Stimulated activated CD8-positive, alpha-beta memory T cell treated with anti-CD3 and anti-CD28 coated beads, Interleukin-12 subunit alpha, Interleukin-12 subunit beta, amount 100 ng/mL, for 1 hour (primary cell): Measurements from ENCODE around the gene DPP8.

Experiments
- DNase-seq: peaks from one replicate; pipeline ENCODE4 v3.0.0-alpha.2; 2020; ENCODE audit warnings: low read depth

DPP8 gene

DNA sequence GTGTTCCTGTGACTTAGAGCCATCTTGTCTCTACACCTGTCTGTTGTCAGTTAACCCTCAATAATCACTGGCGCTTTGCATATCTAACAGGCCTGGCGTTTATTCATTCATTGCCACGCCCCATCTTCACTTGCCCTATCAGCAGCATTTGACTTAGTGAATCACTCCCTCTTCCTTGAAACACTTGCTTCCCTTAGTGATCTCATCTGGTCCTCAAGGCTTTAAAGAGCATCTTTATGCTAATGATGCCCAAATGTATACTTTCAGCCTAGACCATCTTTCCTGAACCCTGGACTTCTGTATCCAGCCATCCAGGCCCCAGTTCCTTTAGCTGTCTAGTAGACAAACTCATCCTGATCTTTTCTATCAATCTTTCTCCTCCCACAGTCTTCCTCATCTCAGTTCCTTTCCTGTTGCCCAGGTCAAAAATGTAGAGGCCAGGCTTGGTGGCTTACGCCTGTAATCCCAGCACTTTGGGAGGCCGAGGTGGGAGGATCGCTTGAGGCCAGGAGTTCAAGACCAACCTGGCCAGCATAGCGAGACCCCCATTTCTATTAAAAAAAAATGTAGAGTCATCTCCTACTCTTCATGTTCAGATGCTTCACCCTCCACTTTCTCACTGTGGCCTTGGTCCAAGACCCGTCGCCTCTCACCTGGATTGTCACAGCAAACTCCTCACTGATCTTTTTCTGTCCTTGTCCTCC, 93.4 kb downstream of the DPP8 start:
- DNase-seq, result no peak

DNA sequence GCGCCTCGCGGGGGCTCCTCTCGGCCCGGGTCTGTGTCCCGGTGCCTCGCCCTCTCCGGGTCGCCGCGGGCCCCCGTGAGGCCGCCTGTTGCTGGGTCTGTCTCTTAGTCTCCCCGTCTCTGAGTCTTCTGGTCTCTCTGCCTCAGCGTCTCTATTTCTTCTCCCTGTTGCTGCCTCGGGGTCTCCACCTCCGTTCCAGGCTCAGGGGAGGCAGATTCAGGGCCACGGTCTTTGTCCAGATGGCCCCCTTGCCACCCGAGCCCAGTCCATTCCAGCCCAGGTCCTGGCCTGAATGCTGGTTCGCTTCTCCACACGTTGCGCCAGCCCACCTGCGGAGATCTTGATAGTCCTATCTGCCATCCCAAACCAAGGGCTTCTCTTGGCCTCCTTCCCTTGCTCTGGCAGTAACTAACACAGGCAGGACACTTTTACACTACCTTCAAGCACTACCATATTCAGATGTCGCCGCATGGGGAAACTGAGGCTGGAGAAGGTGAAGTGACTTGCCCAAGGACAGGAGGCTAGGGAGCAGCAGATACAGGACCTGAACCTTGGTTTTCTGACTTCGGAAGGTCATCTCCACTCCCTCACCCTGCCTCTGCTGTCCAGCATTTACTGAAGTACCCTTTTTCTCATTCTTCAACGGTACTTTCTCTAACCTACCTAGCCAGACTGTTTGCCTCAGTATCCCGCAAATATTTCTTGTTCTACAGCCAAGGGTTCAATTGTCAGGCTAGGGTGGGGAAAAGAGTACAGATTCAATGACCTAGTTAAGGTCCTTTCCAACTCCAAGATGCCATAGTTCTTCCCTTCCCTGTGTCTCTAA, 94.1 kb downstream of the DPP8 start:
- DNase-seq, result no peak

DNA sequence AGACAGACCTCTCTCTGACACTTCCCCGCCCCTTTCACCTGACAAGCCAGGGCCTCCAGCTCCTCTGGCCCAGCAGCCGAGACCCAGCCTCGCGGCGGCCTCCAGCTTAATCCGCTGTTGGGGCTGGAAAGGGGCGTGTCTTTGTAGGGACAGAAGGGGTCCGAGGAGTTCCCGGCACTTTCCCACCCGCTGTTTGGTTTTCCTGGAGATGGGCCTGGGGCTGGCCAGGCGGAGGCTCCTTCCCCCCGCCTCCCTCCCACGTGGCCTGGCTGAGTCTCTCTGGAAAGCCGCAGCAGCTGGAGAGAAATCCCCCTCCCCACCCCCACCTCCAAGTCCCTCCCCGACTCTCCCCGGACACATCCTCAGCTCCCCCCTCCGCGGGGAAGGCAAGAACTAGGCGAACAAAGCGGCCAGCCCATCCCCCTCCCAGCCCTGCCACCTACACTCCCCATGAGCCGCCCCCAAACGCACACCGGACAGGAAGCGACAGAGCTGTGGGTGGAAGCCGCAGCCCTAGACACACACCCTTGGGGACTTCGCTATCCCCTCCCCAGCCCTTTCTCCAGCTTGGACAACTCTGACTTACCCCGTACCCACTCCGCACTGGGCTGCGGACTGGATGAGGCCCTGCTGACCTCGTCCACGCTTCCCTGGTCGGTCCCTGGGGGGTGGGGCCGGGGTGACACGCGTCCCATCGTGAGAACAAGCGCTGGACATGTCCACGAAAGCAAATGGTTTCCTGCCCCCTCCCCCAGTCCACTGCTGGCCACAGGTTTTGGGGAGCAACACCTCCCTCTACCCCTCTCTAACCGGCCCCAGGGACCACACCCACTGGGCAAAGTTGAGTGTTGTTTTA, 95.9 kb downstream of the DPP8 start:
- no peak for DNase-seq

DNA sequence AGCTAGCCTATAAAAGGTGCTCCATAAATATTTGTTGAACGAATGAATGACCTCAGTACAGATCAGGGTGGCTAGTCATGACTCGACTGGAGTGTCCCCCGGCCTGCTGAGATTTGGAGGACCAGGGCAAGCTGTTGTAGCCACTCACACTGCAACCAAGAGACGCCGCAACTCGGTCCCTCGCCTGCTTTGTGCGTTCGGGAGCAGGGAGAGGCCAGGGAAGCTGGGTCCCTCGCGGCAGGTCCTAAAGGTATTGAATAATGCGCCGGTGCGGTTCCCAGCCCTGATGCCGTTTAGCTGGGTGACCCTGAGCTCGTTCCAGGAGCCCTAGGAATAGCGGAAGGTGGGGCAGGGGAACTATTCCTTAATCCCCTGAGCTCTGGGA, 96.5 kb downstream of the DPP8 start:
- no peak for DNase-seq

DNA sequence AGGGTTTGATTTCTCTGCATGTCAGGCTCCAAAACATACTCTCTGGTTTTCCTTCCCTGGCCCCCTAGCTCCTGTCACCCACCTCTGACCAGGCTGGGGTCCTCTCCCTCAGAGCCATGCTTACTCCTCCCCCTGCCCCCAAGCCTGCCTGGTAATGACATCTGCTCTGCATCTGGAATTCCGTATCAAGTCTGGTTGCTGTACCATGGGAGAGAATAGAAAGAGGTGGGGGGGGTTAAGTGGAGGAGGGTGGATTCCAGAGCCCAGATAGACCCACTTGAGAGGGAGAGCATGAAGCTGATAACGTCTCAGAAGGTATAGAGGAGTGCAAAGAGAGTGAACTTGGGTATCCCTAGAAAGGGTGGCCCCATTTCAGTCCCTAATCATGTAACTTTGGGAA, 98.9 kb downstream of the DPP8 start:
- no peak for DNase-seq

DNA sequence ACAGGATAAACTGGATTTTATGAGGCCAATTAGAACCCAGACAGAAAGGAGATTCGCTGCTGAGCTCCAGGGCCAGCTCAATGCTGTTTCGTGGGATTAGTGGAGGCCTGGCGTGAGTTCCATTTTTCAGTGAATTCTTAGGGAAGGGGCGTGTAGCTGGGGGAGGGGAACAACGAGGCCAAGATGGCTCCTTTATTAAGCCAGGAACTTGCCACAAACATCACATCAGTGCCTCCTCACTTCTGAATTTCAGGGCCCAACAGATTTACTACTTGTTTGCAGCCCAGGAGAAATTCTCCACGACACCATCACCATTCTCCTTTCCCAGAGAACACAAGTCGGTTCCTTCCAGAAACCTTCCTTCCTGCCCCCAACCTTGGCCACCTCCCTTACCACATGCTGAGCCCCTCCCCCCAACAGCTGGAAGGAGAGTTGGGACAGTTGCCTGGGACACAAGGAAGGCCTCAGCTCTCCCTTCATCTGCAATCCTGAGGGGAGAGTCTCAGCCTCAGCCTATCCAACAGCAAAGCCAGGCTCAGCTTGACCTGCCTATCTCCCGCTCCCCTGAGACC, 100.6 kb downstream of the DPP8 start:
- DNase-seq, result no peak

DNA sequence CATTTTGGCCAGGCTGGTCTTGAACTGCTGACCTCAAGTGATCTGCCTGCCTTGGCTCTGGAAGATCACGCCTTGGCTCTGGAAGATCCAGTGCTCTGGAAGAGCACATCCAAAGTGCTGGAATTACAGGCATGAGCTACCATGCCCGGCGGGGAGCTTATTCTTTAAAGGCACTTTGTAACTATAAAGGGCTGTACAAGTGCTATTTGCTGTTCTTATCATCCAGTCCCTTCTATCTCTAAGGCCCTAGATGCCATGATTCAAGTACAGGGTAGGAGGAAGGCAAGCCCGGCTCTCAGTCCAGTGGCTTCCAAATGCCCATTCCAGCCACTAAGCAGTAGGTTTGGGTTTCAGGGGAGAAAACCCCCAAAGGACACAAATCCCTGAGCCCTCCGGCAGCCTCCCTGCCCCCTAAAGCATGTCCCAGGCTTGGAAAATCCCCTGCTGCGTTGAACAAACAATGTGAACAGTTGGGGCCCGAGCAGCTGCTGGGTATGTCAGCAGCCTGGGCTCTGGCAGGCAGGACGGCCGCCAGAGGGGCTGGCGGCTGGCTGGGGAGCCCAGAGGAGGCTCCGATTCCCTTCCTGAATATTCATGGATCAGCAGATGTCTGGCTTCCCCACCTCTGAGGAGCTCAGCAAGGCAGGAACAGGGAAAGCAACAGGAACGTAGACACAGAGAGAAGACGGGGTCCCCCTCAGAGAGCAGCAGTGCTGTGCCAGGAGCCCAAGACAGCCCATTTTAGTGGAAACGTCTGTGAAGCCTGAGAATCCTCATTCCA, 102.5 kb downstream of the DPP8 start:
- no peak for DNase-seq

DNA sequence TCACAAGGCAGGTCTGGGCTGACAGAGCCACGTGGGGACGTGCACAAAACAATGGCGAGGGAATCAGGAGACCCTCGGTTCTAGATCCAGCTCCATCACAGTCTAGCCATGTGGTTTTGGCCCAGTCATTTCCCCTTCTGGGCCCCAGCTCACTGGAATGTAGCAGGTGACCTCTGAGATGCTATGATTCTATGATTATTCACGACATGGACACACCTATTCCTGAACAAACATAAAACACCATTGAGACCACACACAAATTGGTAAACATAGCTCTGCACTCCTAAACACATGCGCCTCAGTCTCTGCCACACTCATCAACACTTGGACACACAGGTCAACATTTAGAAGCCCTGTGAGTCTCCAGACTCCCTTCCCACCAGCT, 103.7 kb downstream of the DPP8 start:
- DNase-seq, result no peak

DNA sequence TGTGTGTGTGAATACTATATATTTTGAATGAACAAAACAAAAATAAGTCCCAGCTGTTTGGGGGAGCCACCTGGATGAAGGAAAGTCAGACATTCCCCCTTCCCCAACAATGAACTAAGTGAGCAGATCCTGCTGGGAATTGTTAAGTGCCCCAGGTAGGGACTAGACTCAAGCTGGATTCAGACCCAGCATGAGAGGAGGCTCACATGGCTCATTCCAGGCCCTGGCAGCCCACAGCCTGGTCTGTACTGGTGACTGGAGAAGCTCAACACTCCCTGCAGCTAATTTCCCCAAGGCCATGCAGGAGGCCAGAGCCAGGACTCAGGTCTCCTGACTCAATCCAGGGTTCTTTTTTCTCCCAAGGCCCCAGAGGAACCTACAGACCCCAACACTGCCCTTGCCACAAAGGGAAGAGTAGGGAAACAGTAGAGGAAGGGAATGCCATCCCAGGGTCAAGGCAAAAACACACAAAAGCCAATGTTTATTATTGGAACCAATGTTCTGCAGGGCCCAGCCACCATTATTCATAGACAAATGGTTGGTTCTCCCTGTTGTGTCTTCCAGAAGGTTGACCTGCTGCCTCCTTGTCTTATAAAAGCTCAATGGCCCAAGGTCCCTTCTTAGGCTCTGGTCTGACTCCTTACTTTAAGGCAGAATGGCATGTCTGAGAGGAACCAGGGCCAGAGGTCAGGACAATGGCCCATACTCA, 104.3 kb downstream of the DPP8 start:
- DNase-seq, result no peak

DNA sequence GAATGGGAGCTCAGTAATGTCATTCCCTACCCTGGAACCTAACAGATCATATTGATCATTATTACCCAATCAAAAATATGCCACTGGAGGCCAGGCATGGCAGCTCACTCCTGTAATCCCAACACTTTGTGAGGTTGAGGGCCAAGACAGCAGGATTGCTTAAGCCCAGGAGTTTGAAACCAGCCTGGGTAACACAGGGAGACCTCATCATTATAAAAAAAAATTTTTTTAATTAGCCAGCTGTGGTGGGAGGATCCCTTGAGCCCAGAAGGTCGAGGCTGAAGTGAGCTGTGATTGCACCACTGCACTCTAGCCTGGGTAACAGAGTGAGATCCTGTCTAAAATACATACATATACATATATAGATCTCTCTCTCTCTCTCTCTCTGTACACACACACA, 104.9 kb downstream of the DPP8 start:
- no peak for DNase-seq

DNA sequence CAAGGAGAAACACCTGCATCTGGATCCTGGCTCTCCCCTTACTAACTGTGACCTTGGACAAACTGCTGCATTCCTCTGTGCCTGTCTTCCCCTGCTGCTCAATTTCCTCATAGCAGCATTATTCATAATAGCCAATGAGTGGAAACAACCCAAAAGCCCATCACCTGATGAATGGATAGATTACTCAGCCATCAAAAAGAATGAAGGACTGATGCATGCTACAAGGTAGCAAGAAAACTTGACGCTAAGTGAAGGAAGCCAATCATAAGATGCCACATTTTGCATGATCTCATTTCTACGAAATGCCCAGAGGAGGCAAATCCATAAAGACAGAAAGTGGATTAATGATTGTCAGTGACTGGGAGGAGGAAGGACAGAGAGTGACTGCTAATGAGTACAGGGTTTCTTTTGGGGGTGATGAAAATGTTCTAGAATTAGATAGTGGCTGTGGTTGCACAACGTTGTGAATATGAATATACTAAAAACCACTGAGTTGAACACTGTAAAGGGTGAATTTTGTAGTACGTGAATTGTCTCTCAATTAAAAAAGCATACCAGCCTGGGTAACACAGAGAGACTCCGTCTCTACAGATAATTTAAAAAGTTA, 105.9 kb downstream of the DPP8 start:
- DNase-seq, result no peak

DNA sequence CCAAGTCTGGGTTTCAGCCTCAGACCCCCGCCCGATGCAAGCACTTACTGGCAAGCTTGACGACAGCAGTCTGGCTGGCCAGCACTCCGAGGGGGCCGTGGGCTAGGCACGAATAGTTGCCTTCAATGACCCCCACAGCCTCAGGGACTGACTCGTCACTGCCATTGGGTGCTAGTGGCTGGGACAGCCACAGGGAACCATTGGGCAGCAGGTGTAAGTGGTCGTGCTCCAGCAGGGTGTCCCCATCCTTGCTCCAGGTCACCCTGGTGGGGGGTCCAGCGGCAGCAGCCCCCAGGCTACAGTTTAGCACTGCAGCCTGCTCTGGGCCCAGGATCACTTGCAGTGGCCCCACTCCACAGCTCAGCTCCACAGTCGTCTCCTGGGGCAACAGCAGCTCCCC, 106.5 kb downstream of the DPP8 start:
- no peak for DNase-seq

DNA sequence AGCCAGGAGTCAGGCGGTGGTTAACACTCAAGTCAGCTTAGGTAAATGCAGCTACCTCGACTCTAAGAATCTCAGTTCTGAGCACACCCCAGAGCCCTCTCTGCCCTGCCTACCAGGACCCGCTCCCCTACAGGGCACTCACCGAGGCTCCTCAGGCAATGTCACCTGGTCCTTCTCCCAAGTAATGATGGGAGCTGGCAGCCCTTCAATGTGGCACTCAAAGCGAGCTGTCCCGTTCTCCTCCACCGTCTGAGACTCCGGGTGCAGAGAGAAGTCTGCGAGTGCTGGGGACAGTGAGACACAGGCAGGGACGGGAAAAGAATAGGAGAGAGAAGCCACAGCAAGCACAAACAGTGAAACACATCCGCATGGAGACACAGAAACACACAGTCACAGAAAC, 107.5 kb downstream of the DPP8 start:
- DNase-seq, result no peak

DNA sequence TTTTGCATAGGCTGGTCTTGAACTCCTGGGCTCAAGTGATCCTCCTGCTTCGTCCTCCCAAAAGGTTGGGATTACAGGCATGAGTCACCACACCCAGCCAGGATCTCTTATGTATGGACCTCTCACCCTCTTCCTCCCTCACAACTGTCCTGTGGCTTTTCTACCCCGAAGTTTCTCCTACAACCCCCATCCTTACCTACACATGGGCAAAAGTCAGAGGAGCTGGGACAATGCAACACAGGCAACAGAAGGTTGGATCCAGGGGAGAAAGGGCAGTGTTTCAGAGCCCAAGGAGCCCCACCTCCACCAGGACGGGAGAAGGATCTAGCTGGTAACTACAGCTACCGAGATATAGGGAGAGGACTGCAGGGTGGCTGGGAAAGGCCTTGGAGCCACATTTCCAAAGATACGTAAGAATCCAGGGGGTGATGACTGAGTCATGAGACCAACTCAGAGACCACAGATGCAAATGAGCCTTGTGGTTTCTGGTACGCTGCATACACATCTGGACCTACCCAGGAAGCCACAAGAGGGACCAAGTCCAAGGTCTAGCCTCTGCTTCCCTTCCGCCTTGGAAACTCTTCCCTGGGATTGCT, 108.4 kb downstream of the DPP8 start:
- no peak for DNase-seq

DNA sequence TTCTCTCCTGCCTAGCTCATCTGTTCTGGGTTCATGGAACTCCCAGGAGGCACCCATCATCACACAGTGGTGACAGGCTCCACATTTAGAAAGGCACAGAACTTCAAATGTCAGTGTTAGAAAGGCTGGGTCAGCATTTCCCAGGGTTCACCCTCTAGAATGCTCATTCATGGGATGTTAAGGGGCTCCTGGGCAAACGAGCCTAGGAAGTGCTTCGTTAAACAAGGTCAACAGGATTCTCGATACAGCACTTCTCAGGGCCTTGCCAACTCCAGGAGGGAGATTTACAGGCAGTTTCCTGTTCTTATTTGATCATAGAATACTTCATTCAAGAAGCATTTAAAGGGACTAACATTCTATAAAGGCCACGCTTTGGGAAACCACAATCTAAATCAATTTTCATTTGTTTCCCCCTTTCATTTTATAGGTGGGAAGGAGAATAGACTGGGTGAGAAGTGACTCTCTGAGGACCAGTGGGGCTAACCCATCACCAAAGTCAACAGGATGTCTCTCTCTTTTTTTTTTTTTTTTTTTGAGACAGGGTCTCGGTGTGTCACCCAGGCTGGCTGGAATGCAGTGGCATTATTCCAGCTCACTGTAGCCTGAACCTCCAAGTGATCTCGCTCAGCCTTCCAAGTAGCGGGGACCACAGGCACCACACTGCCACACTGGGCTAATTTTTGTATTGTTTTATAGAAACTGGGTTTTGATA, 109.0 kb downstream of the DPP8 start:
- DNase-seq, result no peak

DNA sequence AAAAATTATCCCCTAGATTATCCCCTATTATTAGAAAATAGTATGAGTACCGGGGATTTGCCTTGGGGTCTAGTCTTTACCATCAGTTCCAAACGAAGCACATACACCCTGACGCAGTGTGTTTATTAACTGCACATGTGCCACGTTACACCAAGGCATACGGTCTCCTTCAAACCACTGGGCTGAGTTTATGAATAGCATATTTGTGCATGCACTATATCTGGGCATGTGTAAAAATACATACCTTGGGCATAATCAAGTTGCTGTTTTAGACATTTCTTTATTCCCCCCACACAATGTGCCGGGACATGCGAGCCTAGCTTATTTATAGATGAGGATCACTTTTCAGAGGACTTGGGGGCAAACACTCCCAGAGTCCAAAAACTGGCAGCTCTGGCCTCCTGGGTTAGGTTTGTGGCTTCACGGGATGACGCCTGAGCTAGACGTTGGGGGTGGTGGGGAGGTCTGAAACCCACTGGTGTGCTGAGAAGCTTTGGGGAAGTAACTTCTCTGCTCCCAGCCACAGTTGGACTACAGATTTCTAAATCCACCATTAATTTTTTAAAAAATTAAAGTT, 111.0 kb downstream of the DPP8 start:
- DNase-seq, result no peak

DNA sequence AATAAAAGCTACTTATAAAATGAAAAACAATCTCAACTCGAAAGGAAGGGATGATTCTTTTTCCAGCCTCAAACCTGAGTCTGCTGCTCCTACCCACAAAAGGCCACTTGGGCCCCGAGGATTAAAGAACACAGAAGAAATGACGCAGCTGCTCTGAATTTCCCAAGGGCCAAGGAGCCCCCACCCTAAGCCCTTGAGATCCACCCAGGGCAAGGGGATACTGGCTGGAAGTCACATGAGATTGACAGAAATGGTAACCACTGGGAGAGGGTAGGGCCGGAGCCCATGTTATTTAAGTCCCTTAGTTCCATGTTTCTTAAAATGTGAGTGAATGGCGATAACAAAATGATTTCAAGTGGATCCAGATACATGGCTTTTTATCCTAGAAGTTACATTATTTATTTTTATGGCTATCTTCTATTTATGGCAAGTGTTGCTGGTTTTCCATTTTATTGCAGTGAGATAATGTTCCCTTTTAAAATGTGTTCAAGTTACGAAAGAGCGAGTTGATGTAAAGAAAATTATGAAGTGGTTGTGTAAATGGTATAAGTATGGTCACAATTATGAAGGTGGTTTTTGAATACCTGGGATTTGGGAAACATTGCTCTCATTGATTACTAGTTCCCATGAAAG, 111.6 kb downstream of the DPP8 start:
- no peak for DNase-seq

DNA sequence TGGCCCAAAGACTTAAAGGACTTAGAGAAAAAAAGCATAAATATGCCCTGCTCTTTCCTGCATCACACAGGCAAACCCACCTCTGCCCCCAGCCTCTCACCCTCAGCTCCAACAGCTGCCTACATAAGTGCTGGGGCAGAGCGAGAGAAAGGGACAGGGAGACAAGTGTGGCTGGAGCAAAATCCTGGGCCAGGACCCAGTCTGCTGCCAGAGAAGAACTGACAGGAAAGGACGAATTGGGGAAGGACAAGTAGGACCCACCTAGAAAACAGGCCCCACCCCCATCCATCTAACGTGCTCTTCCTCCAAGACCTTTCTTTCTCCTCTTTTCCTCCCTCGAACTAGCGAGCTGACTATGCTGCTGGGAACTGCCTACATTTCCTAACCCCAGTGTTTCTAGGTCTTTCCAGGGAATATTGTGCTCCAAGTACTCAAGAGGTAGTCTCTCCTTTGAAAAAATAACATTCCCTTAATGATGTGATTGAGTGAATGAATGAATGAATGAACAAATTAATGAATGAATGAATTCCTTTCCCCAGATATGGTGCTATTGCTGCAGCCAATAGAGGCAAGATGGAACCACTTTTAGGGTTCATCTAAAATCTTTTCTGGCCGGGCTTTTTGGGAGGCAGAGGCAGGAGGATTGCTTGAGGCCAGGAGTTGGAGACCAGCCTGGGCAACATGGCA, 113.2 kb downstream of the DPP8 start:
- no peak for DNase-seq
